Measurements from ENCODE around the gene SLIT2.

The SLIT2 gene, protein sequence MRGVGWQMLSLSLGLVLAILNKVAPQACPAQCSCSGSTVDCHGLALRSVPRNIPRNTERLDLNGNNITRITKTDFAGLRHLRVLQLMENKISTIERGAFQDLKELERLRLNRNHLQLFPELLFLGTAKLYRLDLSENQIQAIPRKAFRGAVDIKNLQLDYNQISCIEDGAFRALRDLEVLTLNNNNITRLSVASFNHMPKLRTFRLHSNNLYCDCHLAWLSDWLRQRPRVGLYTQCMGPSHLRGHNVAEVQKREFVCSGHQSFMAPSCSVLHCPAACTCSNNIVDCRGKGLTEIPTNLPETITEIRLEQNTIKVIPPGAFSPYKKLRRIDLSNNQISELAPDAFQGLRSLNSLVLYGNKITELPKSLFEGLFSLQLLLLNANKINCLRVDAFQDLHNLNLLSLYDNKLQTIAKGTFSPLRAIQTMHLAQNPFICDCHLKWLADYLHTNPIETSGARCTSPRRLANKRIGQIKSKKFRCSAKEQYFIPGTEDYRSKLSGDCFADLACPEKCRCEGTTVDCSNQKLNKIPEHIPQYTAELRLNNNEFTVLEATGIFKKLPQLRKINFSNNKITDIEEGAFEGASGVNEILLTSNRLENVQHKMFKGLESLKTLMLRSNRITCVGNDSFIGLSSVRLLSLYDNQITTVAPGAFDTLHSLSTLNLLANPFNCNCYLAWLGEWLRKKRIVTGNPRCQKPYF (N-terminal part only)

DNA sequence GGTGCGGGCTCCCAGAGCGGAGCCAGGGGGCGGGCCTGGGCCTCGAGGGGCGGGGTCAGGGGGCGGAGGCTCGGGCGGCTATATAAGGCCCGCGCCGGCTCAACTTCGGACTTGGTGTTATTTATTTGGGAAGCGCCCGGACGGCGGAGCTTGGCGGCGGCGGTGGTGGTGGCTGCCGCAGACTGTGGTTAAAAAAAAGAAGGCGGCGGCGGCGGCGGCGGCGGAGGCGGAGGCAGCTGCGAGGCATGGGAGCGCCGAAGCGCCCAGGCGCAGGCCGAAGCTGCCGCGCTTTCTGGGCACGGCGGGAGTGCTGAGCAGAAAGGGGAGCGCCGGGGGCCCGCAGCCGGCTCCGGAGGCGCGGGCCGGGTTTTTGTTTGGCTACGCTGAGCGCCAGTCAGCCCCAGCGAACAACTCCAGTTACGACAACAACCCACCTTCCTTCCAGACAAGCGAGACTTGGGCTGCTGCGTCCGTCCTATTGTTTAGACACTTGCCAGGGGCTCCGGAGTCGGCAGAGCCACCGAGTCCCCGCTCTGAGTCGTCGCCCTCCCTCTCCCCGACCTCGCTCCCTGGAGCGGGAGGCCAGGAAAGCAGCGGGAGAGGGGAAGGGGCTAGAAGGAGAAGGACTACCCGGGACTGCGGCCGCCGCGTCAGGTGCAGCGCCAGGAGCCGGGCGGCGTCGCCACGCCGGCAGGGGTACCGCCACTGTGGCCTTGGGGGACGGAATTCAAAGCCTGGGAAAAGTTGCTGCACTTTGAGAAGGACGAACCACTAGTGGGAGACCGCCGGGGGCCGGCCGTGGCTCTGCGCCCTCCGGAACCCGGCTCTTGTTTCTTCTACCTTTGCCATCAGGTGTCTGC lies at the start of gene SLIT2:
Gene SLIT2, plus strand, starts transcription at position 110 of the 860 bp plus-strand sequence. CDS start 1,911 bp downstream, outside the sequence.
- DNase-seq, result peak; percentile 28

DNA sequence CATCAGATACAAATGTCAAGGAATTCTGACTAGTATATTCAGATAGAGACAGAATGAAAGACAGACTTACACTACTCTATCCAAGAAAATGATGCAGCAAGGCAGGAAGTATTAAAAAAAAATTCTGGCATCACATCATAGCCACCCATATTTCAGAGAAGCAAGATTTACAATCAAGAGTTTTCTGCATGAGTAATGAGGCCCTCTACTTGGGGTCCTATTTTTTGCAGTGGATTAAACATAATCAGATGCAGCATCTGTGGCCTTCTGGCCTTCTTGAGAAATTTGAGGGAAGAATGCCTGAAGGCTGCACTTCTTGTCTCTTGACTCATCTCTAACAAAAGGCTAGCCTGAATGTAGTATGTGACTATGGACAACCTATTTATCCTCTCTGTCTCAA lies 48.2 kb upstream of the SLIT2 start:
- no peak for DNase-seq

DNA sequence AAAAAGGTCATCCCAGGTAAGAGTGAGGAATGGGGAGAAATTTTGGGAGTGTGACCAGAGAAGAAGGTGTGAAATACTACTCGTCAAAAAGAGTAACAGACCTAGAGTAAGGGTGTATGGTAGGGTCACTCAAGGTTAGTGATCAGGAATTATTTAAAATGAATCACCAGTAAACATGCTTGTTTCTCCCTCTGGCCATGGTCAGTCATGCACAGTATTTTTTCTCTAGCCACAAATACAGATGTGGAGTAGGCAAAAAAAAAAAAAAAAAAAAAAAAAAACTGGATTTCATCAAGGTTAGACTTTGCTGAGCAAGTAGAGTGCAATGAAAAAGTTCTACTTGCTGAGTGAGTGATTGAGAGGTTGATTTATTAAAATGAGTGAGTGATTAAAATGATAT lies 34.2 kb upstream of the SLIT2 start:
- DNase-seq, result no peak

DNA sequence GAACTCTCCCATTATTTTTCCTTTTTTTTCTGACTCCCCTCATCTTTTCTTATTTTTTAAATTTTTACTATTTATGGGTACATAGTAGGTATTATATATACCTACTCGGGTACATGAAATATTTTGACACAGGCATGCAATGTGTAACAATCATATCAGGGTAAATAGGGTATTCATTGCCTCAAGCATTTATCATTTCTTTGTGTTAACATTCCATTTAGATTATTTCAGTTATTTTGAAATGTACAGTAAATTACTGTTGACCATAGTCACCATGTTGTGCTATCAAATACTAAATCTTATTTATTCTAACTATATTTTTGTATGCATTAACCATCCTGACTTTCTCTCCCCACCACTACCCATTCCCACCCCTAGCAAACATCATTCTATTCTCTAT lies 33.8 kb upstream of the SLIT2 start:
- no peak for DNase-seq

DNA sequence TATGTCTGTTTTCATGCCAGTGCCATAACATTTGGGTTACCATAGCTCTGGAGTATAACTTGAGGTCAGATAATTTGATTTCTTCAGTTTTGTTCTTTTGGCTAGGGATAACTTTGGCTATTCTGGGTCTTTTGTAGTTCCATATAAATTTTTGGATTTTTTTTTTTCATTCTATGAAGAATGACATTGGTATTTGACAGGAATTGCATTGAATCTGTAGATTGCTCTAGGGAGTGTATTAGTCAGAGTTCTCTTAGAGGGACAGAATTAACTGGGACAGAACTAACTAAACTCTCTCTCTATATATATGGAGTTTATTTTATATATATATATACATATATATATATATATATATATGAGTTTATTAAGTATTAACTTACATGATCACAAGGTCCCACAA lies 32.2 kb upstream of the SLIT2 start:
- no peak for DNase-seq

DNA sequence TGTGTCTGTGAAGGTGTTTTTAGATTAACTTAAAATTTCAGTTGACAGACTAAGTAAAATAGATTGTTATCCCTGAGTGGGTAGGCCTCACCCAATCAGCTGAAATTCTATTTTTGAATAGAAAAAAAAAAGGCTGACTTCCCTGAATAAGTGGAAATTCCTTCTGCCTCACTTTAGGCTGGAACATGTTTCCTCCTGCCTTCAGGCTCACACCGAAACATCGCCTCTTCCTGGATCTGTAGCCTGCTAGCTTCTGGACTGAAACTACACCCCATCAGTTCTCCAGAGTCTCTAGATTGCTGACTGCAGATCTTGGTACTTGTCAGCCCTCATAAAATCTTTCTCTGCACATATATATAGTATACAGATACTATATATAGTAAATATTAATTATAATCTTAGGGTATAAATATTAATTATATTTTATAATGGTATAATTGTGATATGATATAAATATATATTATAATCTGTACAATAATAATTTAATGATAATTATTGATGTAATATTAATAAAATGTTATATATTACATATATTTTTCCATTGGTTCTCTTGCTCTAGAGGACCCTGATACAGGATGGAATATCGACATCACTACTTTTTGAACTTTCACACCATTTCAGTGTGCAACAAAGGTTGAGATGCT lies 13.7 kb upstream of the SLIT2 start:
- DNase-seq, result no peak

DNA sequence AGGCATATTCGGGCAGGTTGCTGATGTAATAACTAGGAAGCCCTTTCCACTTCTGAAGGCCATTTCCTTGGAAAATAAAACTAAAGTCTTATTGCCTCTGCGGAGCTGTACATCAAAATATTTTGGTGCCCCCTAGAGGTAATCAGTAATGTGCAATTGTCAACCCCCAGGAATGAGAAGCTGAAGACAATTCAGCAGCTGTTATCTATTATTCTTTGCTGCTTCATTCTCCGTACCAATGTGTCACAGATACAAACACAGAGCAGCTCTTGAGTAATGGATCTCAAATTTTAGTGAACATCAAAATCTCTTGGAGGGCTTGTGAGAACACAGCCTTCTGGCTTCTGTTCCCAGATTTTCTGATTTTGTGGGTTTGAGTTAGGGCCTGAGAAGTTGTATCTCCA lies 3.5 kb upstream of the SLIT2 start:
- peak; percentile 29 for DNase-seq

DNA sequence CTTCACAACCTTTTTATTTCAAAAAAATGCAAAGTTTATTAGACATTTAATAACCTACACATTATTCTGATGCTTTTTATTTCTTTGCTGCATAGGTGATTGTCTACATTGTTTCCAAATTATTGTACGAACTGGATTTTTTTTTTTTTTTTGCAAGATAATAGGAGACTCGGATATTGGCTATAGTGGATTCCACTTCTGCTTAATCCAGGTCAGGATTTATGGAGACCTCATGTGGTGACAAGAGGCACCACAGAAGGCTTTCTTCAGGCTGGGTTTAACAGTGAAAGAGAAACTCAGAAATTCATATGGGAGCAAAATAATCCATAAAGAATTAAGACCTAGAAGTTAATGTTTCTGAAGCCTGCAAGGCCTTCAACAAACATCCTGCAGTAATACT lies 2.4 kb upstream of the SLIT2 start:
- DNase-seq, result no peak

DNA sequence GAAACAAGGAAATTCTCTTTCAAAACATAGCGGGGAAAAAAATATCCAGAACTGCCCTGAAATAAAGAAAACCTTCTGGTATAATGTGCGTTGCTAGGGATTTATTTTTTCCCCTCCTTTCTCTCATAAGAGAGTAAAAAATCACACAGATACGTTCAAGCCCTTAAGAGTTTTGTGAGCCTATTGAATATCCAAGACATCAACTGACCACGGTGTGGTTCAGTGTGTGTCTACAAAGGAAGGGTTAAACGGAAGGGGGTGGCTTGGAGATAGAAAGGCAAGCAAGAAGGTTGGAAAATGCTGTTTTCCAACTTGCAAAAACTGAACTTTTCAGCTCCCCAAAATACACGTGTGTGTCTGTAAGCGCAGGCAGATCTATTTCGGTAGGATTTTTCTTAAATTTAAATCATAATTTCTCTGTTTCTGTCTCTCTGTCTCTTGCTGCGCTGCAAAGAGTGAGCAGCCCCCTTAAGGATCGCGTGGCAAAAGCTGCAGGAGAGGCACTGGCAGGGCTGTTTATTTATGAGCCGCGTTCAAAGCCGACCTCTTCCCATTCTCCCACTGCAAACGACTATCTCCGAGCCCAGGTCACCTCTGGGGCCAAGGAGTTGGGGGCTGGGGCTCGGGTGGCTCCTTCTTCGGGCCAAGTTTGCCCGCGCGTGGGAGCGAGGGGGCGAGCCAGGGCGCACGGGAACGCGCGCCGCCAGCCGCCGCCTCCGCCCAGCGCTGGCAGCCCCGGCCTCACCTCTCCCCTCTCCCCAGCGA lies 492 bp upstream of the SLIT2 start:
- DNase-seq, result no peak

DNA sequence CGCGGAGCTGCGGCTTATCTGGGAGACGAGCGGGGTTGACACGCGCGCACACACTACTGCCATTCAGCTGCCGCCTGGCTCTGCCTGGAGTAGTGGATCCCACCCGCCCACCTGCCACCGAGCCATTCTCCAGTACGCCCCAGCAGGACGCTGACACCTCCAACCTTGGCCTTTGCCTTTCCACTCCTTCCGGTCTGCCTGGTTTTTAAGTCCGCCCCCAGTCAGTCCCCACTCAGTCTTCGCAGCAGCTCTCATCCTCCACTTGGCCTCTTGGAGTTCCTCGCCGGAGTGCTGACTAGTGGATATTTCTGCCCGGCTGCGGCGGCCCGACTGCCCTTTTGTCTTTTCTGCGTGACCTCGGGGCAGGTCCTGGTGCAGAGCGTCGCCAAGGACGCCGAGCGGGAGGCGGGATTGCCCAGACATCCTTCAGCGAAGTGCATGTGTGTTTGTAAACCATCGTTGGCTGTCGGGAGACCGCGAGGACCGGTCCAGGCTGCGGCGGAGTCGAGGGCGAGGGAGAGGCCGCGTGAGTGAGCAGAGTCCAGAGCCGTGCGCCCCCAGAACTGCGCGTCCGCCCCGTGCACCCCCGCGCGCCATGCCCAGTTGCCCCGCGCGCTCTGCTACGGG lies 1.1 kb downstream of the SLIT2 start:
- DNase-seq, result no peak

DNA sequence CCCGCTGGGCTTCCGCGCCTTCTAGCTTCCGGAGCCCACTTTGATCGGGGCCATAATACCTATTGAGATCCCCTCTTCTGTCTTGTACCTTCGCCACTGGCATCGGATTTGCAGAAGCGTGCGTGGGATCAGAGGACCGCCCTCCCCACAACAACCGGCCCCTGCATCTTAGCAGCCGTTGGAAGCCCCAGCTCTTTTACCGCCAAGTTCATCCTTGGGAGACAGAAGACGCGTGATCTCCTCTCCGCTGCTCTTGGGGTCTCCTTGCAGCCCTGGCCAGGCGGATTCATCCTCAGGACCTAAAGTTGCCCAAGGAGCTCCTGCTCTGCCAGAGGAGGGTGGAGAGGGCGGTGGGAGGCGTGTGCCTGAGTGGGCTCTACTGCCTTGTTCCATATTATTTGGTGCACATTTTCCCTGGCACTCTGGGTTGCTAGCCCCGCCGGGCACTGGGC lies 1.6 kb downstream of the SLIT2 start:
- no peak for DNase-seq

DNA sequence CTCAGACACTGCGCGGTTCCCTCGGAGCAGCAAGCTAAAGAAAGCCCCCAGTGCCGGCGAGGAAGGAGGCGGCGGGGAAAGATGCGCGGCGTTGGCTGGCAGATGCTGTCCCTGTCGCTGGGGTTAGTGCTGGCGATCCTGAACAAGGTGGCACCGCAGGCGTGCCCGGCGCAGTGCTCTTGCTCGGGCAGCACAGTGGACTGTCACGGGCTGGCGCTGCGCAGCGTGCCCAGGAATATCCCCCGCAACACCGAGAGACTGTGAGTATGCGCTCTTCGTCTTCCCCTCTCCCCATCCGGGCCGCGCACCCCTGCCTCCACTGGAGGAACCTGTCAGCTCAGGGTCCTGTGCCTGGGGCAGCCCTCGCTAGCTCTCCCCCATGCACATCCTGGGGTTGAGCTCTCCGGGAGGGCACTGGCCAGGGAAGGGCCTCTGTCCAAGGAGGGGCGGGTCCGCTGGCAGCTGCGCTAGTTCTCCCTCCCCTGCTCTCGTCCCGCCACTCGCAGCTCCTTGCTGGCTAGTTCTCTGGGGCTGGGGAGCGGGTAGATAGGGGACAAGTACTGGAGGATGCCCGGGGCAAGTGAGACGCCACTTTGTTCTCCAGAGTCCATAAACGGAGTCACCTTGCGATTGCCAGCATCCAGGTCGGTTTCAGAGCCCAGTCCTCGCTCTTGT lies 2.2 kb downstream of the SLIT2 start:
- no peak for DNase-seq

DNA sequence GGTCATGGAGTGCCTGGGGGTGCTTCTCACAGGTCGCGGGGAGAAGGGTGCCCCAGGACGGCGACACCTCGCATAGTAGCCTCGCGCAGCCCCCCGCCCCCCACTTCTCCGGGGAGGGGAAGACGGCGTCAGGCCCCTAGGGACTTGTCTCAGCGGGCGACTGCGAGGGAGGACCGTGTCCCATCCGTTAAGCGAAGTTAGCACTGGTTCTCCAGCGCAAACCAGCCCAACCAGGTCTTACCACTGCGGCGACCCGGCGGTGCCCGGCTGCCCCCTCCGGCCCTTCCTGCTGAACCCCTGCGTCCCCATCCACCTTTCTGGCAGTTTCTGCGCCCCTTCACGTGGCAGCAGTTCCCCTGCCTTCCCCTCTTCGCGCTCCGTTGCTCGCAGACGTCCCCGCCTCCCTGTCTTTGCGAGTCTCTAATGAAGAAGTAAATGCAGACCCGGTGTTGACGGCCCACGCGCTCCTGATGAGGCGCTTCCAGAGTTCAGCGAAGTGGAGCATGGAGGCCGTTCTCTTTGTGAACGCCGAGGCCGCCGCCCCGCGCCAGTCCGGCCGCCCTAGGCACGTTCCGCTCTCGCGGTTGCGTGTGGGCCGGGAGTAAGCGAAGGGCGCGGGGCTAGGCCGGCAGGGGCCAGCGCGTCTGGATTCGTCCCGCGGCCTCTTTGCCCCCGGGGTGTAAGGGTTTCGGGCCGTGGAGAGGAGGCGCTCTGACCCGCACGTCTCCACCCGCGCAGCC lies 3.0 kb downstream of the SLIT2 start:
- no peak for DNase-seq

DNA sequence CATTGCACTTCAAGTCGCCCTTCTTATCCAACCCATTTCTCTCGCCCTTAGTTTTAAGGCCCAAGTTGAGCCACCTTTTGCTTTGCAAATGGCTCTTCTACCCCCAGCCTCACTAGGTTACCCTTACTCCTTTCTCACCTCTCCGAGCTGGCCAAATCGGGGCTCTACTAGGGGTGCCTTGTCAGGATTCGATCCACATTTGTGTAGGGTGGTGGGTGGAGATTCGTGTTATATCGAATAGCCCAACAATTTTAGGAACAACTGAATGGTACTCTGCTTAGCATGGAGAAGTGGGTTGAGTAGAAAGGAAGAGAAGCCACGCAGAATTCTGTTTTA lies 3.5 kb downstream of the SLIT2 start:
- DNase-seq, result no peak

DNA sequence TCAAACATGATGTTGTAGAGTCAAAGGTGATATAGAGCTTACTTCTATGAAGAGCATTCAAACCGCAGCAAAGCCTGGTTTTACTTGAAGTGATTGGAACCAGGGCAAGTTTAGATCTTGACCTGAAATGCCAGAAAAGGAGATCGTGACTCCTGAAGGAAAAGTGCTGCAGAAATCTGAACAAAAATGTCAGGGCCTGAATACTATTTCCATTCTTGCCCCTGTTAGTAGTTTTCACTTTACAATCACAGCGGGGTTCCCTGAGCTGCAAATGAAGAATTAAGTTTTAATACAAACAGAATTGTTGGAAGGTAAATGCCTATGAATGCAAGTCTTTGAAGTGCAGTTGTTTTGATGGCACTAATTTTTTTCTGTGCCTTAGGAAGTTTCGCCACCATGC lies 4.1 kb downstream of the SLIT2 start:
- DNase-seq, result no peak

DNA sequence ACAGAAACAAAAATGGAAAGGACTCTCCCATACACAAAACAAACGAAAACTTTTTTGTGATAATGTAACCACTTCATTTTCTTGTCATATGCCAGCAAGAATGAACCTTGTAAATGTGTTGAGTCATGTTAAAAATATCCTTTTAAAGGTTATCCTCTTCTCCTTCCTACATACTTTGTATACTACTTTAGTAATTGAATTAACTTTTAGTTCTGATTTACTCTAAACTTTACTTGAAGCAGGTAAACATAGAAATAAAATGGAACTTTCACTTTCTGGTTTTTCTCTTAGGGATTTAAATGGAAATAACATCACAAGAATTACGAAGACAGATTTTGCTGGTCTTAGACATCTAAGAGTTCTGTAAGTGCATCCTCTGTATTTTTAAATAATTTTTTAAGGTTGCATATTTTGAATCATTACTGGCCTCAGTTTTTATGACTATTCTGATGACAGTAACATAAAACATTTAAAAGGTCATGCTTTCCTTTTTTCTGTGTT lies 4.7 kb downstream of the SLIT2 start:
- no peak for DNase-seq

DNA sequence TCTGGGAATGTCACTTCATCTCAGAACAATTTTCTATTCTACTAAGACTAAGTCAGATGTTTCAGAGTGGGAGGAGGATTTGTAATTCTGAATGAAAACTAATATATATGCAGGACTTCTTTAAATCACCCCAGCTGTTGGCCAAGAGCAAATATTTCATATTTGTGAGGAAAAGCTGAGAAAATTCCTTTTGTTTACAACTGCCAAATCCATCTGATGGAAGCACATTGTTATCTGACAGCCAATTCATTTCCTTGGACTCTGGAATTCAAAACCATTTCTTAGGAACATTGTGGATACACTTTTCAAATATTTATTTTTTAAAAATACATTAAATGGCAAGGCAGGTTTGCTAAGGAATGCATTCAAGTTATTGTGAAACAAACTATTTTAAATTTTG lies 8.0 kb downstream of the SLIT2 start:
- DNase-seq, result no peak

DNA sequence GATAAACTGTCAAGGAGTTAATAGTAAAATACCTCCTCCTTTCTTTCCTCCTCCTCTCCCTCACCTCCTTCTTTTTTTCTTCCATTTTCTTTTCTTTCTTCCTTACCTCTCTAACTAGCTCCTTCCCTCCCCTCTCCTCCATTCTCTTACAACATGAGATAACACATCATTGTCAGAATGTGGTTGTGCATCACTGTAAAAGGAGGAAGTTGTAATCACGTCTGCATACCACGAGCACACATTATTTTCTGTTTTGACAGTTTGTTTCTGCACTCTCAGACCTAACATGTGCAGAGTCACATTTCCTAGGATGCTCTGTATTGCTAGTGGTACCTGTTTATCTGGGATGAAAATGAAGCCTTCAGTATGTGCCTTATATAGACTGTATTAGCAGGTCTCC lies 9.1 kb downstream of the SLIT2 start:
- no peak for DNase-seq

DNA sequence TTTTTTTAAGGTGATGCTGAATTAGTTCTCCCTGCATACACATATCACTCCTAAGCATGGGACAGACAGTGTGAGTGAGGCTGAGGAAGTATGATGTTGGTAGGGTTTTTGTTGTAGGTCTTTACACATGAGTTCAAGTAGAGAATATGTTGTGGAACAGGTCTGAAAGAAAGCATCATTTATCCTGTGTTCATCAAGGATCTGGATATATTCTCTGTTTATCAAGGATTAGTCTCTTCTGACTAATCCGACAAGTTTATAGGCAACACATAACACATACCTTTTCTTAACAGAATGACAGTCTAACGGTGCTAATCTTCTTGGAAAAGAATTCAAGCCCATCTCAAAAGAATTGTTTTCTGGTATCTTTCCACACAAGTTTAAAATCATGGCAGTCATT lies 10.5 kb downstream of the SLIT2 start:
- DNase-seq, result no peak

DNA sequence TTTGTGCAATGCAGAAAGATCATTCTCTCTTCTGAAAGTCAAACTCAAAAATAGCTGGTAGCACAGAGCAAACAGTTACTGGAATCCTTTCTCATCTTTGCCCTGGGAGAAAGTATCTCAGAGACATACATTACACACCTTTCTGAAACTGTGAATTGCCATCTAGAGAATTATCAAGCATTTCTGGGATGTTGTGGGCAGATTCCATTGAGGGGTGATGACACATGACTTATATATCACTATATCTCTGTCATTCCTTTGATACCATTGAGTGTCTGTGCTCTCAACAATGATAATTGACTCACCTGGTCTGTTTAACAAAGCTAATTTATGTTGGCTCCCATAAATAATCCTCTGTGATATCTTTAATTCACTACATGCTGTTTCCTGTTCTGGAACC lies 13.0 kb downstream of the SLIT2 start:
- DNase-seq, result no peak
